AG08396 (cell line): ENCODE data around the gene PLA1A.

Experiments
- DNase-seq: peaks from one replicate; pipeline ENCODE4 v3.0.0; 2012; ENCODE audit warnings: low spot score, mixed read lengths

Gene PLA1A

DNA sequence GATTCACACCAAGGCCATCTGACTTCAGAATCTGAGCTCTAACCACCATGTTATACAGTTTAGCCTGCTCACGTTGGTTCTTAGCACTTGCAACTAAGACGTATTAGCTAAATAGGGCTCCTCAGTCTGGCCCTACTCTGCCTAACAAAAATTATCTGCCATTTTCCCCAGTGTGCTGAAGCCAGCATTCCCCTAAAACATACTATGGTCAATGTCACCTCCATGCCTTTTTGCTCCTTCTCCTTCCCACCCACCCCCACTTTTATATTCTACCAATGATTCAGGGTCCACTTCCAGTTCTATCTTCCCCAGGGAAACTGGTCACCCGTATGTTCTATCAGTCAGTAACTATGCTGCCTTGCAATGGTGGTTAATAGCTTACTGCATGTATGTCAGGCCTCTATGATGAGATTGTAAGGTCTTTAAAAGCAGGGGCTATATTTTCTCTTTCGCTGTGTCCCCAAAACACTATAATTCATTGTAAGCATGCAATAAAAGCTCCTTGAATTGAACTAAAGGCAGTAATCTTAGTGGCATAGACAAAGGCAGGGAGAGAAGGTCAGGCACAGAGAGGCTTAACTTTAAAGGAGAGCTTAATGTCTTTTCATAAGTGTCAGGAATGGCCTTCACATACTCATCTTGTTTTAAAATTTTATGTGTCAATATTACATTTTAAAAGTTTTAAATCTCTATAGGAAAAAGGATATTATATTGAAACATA is 39.4 kb downstream of the PLA1A start:
- DNase-seq, result no peak

GRCh38 chr3:119637679-119638477 is 40.2 kb downstream of the PLA1A start:
- DNase-seq, result peak; percentile 69

- DNase-seq, result no peak
These were observed 42.0 kb downstream of the PLA1A start for GRCh38 chr3:119639494-119640350.

DNA sequence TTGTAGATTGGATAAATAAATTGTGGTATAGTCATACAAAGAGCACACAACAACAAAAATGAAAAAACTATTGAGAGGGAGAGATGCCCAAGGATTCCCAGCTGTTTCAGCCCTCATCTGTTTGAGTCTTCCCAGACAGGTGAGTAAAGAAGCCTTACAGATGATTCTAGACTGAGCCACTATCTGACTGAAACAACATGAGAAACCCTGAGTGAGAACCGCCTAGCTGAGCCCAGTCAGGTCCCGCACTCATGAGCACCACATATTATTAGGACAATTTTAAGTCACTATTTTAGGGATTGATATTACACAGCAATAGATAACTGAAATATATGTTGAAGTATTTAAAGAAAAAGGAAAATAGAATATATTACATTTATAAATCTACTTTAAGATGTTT is 43.7 kb downstream of the PLA1A start:
- no peak for DNase-seq

DNA sequence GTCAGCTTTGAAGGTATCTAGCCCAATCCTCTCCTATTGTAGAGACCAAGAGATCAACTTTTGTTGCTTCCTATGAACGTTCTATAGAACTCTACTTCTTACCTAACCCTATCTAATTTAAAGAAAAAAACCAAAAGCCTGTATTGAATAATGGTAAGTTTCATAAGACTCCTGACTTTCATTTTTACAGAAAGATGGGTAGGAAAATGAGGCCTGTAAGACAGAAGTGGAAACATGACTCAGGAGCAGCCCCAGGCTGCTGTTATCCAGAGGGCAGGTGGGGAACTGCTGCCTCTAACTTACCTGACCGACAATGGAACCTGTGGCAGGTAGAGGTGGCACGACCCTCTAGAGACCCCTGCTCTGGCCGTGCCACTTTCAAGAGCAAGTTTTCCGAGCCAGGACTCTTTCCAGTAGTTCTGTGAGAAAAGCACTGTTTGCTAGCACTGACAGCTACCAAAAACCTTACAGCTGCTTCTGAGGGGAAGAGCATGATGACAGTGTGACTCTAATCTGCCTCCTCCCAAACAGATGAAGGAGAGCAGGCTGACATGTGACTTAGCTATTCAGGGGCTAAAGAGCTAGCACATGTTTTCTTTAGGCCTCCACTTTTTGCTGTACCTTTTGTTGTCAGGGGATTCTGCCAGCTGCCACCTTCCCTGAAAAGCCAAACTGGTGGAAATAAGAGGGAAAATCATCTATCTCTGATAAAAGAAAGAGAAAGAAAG is 45.2 kb downstream of the PLA1A start:
- DNase-seq, result peak; percentile 40

- peak; percentile 76 for DNase-seq
These were observed 45.8 kb downstream of the PLA1A start for GRCh38 chr3:119643528-119643927.

GRCh38 chr3:119644481-119644880 is 46.8 kb downstream of the PLA1A start:
- DNase-seq, result no peak

- no peak for DNase-seq
These were observed 48.1 kb downstream of the PLA1A start for GRCh38 chr3:119645813-119646212.

DNA sequence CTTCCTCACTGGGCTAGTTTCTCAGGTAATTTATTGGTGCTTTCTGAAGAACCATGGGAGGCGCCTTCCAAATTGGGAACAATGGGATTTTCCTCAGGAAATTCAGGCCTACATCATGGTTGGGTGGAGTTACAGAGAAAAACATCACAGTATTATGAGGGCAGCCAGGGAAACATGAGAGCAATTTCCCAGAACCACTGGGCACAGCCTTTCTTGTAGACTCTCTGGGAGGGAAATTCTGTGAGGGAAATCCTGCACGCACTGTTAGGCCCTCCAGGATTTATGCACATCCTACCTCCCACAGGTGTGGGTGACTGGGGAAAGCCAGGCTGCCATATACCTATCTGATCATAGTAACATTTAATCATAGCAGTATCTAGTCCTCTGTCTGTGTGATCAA is 49.5 kb downstream of the PLA1A start:
- no peak for DNase-seq

DNA sequence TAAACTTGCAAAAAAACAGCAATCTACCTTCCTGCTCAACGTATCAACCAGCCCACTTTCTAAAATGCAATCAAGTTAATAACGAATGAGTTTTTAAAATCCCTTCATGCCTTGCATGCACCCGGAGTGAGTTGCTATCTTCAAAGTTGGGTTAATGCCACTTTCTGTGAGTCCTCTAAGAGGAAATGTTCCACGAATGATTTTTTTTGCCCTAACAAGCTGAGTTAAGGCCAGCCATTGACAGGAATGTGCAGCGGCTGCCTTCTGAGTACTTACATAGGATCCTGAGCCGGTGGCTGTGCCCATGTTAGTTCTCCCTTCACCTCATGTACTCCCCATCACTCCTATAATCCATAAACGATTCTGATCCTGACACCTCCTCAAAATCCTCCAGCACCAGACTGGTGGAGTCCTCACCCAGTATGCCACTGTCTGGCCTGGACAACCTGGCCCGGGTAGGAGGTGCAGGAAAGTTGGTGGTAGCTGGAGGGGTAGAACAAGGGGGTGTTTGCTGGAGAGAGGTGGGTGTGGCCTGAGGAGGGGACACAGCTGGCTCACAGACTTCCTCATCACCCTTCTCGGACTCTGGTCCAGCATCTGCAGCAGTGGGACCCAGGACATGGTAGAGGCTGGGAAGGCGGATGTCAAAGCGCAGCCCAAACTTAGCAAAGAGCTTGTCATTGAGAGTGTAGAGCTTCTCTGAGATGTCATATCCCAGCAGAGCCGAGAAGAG is 50.3 kb downstream of the PLA1A start:
- no peak for DNase-seq

- DNase-seq, result no peak
These were observed 52.1 kb downstream of the PLA1A start for GRCh38 chr3:119649761-119650160.

- no peak for DNase-seq
These were observed 54.8 kb downstream of the PLA1A start for GRCh38 chr3:119652306-119653033.

- no peak for DNase-seq
These were observed 56.2 kb downstream of the PLA1A start for GRCh38 chr3:119653876-119654275.

GRCh38 chr3:119657887-119658702 is 60.4 kb downstream of the PLA1A start:
- DNase-seq, result no peak

DNA sequence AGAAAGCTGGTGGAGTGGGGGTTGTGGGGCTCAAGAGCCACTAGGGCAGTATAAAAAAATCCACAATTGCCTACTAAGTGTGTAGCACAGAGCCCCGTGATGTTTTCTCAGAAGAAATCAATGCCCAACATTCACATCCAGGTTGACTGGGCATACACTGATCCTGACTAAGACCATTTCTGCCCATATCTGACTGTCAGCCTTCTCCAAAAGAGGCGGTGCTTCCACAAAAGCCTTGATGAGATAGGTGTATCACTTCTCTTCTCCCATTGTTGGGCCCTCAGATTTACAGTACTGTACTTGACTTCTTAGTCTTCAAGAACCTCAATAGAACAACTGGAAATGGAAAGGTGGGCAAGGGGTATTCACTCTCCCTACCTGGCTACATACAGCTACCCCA is 61.3 kb downstream of the PLA1A start:
- no peak for DNase-seq

GRCh38 chr3:119659606-119660291 is 62.1 kb downstream of the PLA1A start:
- DNase-seq, result no peak

DNA sequence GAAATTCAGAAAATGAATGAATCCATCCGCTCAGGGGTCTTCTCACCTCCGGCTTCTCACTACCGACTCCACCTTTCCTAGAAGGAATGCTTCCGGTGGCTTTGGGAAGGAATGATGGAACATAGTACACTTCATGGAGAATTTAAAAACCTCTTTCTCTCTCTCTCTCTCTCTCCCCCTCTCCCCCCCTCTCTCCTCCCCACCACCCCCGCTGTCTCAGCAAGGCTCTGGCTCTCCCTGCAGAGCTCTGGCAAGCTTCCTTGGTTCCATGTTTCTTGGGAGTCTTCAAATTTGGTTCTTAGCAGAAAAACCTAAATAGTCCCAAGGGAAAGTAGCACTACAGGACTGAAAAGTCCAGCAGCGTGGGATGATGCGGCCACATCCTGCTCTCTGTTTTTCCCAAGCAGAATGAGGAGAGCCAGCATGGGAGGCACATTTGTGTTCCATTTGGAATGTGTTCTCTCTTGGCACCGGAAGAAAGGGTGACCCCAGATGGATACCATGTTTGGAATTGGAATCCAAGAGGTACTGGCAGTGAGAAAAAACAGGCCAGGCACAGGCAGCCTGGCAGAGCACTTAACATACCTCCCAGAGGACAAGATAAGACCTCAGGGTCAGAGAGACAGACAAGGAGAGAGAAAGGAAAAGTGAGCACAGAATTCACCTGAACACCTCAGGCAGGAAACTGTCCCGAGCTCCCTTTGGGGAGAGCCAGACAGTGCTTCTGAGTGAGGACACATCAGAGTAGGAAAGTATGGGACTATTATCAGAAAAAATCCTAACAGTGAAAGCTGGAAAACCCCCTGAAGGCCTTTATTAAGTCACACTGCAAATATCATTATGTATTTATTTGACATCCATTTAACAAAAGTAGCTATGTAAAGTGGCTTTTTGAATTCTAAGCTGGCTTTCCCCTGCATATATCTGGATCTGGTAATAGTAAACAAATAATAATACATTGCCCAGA is 63.1 kb downstream of the PLA1A start, which contains the start of gene POPDC2:
TSS of gene POPDC2 (minus strand) at position 116 of the 967 bp plus-strand sequence. CDS start 166 bp downstream, outside the sequence.
- DNase-seq, result no peak
